Hindlimb muscle (tissue), 1 donor: ENCODE measurements around the gene LVRN. TPM values are rescaled to one million over a fixed set of nuclear protein-coding genes. Genes with fewer than 3 reads are reported as not detected.
"Not testable (repeated sequence)": the region's sequence is repeated elsewhere in the genome, so short reads cannot be mapped to it uniquely, and the experiment has no call there.

Experiments used
- DNase-seq: peaks from one replicate; pipeline ENCODE4 v3.0.0-alpha.2; 2013
- polyA plus RNA-seq: library from polyadenylated mRNA; unstranded; fragments of 120-200 nt; gene quantifications from one replicate; pipeline ENCODE4 v1.2.1, GENCODE V29; 2013; ENCODE audit not compliant: insufficient read length

Gene LVRN, protein sequence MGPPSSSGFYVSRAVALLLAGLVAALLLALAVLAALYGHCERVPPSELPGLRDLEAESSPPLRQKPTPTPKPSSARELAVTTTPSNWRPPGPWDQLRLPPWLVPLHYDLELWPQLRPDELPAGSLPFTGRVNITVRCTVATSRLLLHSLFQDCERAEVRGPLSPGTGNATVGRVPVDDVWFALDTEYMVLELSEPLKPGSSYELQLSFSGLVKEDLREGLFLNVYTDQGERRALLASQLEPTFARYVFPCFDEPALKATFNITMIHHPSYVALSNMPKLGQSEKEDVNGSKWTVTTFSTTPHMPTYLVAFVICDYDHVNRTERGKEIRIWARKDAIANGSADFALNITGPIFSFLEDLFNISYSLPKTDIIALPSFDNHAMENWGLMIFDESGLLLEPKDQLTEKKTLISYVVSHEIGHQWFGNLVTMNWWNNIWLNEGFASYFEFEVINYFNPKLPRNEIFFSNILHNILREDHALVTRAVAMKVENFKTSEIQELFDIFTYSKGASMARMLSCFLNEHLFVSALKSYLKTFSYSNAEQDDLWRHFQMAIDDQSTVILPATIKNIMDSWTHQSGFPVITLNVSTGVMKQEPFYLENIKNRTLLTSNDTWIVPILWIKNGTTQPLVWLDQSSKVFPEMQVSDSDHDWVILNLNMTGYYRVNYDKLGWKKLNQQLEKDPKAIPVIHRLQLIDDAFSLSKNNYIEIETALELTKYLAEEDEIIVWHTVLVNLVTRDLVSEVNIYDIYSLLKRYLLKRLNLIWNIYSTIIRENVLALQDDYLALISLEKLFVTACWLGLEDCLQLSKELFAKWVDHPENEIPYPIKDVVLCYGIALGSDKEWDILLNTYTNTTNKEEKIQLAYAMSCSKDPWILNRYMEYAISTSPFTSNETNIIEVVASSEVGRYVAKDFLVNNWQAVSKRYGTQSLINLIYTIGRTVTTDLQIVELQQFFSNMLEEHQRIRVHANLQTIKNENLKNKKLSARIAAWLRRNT
- polyA plus RNA-seq: 4.1 TPM

DNA sequence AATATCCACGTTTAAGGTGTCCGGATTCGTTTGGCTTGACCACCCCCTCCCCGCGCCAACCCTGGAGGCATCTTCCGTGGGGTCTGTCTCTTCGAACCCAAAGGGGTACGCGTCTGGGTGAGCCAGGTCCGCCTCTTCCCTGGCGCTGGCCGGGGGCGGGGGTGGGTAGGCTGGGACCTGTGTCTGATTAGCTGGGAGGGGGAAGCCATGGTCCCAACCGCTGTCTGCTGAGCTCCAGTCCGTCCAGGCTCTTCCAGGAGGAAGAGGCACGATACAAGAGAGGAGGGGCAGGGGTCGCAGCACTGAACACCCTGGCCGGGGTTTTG, at the start of gene LVRN:
LVRN (plus strand) TSS at position 237 of the 326 bp plus-strand sequence. CDS start 143 bp downstream, outside the sequence.
- no peak for DNase-seq

GRCh38 chr5:115913623-115914400, 48.5 kb upstream of the LVRN start:
- not testable (repeated sequence) for DNase-seq

- no peak for DNase-seq
Observed at GRCh38 chr5:115920171-115920725, 42.0 kb upstream of the LVRN start.

- not testable (repeated sequence) for DNase-seq
Observed at GRCh38 chr5:115928578-115929407, 33.5 kb upstream of the LVRN start.

DNA sequence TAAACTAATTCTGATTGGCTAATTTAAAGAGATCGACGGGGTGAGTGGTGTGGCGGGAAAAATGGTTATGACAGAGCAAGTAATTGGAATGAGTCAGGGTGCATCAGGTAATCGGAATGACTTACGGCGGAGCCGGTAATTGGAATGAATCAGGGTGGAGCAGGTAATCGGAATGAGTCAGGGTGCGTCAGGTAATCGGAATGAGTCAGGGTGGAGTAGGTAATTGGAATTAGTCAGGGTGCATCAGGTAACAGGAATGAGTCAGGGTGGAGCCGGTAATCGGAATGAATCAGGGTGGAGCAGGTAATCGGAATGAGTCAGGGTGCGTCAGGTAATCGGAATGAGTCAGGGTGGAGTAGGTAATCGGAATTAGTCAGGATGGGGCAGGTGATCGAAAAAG, 32.1 kb upstream of the LVRN start:
- DNase-seq: not testable (repeated sequence)

GRCh38 chr5:115930630-115931337, 31.5 kb upstream of the LVRN start:
- DNase-seq: no peak

GRCh38 chr5:115932991-115933390, 29.3 kb upstream of the LVRN start:
- no peak for DNase-seq

- no peak for DNase-seq
Observed at GRCh38 chr5:115934388-115934974, 27.8 kb upstream of the LVRN start.

- no peak for DNase-seq
Observed at GRCh38 chr5:115936031-115936430, 26.2 kb upstream of the LVRN start.

GRCh38 chr5:115939059-115939458, 23.2 kb upstream of the LVRN start:
- no peak for DNase-seq

DNA sequence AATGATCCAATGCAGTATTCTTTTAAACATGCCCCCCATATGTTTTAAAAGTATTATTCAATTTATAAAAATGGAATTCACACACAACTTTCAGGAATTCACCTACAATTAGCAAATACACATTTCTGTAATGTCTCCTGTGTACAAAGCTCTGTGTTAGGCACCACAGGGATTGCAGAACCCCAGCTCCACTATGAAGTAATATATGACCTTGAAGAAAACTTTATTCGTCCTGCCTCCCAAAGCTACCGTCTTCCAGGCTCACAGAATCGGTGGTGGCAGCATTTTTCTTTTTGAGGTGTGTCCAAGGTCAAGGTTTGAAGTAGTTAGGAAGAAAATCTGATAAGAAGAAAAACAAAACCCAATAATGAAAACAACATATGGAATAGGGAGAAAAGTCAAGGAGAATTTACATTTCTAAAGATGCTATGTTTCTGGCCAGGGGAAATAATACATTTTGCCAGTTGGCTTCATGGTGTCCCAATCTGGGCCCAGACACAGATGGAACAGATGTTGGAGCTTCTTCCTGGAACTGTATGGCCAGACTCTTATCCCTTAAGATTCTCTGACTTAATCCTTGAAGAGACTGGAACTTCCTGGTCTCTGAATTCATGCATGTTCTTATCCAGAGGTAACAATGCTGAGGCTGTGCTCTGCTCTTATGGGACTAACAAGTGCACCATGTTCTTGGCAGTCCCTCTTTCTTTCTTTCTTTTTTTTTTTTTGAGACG, 22.0 kb upstream of the LVRN start:
- DNase-seq: peak; percentile 77

DNA sequence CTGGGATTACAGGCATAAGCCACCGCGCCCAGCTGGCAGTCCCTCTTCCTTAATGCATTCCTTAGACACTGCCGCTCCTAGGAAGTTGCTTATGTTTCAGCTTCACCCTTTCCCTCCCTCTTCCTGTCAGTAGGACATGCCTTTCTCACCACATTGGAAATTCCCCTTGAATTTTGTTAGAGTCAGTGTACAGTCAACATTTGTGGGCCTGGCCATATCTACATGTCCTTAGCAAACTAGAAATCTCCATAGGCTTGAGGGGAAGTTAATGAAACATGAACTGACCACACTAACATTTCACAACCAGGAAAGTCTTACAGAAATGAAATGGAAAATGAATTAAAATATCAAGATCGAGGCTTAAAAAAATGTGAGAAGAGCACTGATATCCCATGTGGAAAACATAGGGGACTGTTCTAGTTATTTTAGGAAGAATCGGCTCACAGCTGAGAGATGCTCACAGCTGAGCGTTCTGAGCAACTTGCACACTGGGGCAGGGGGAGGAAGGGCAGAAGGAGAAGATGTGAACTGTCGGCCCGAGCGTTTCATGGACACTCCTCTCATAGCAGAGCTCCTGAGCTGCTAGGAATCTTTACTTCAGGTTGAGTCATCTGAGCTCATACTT, 21.1 kb upstream of the LVRN start:
- peak; percentile 61 for DNase-seq

- DNase-seq: no peak
Observed at GRCh38 chr5:115944501-115944900, 17.8 kb upstream of the LVRN start.

DNA sequence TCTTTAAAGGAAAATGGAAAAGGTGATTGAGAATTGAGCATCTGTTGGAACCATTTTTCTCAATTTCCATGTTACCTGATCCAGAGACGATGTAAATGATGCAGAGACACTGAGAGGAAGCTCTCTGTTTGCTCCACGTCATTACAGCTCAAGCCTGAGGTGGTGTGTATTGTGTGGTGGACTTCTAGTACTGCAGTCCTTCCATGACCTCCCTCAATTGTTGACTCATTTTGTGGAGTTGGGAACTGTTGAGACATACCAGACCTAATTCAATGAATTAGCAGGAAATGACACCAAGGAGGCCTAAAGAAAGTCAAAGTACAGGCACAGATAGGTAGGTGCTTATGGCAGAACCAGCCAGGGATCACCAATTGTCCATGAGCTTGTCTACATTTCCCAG, 15.6 kb upstream of the LVRN start:
- DNase-seq: no peak

DNA sequence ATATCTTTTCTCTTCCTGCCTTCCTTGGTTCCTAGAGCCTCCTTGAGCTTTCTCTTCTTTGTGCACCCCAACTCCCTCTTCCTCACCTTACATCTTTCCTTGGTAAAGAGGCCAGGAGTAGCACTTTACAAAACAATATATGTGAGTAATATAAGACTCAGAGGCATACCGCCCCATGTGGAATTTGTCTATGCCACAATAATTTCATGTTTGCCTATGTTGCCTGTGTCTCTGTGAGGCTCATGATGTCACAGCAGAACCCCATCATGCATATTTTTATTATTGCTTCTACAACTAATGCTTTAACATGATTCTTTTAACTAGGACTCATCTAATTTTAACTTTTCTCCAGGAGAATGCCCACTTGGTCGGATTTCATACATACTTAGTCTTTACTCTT, 15.0 kb upstream of the LVRN start:
- no peak for DNase-seq

DNA sequence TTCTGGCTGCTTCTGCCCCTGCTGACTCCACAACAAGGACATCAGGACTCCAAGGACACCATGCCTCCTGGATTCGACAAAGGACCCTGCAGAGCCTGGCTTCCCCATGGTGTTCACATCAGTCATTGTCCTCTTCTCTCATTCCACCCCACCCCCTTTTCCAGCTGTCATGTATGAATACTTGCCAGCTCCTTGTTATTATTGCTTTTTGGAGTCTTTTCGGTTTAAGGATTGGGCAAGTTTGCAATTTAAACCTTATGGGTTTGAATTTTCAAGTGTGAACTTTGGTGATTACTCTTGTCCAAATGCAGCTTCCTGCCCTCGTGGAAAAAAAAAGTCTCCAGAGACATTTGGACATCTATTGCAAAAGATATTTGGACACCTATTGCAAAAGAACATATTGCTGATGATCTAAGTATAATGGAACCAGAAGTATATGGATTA, 14.2 kb upstream of the LVRN start:
- DNase-seq: peak; percentile 59

DNA sequence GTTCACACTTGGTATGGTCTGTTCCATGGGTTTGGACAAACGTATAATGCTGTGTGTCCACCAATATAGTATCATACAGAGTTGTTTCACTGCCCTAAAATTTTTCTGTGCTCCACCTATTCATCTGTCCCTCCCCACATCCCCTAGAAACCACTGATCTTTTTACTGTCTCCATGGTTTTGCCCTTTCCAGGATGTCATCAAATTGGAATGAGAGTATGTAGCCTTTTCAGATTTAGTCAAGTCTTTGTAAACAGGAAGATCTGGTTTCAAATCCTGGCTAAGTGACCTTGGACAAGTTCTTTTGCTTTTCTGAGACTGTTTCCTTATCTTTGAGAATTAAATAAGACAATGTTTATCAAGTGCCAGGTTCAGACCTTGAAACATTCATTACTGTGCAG, 13.2 kb upstream of the LVRN start:
- no peak for DNase-seq

DNA sequence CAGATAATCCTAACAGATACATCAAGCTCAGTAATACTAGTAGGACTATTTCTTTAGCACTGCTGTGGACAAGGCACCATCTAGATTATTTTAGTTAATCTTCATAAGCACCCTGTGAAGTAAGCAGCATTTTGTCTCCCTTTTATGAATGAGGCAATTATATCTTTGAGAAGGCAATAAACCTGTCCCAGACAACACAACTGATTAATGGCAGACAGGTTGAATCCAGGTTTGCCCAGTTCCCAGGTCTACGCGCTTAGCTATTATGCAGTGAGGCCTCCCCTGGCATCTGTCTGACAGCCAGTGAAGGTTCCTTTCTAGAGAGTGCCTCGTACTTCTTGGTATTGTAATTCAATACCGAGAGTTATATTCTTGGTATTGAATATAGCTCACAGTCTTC, 9.7 kb upstream of the LVRN start:
- DNase-seq: no peak

DNA sequence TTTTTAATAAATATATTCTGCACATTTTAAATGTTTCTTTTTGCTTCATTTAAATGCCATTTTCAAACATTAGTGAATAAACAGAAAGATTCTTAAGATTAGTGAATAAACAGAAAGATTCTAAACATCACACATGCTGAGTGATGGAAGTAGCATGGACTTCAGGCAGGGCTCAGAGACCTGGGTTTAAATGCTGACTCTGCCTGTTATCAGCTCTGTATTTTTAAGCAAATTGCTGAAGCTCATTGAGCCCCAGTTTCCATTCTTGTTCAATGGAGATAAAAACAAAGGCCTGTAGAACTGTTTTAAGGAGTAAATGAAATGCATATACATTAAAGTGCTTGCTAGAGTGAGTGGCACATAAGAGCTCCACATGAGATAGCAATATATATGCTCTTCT, 8.1 kb upstream of the LVRN start:
- no peak for DNase-seq
